ENCODE measurements around the gene UBE2J1. TPM values are rescaled to one million over a fixed set of nuclear protein-coding genes. Genes with fewer than 3 reads are reported as not detected.

Gene UBE2J1
- total RNA-seq, 1 experiment from 2014 or later: 23.3 TPM

GRCh38 chr6:89368107-89368506 lies 15.6 kb upstream of the UBE2J1 start:
- Histone ChIP-seq H3K36me3 (ENCODE audit: control insufficient read depth in 1 of 2, insufficient read depth in 2 of 2, low read length in 2 of 2) (no peaks in the 10 kb centered on the region), H4K20me1 (ENCODE audit: insufficient read depth) (peaks cover 6% of the 10 kb centered on the region; the same call in 1 of the 2 replicates), H2AFZ (ENCODE audit: low read depth, low read length, poor library complexity, severe bottlenecking) (no peak overlapping the region), H3K4me1 (ENCODE audit: control insufficient read depth in 1 of 2, insufficient read depth in 2 of 2, low read length in 2 of 2) (peaks cover 0 to 5% of the 10 kb centered on the region in 2 experiments; a peak in 2 of 4 replicates), H3K27ac (ENCODE audit: low read depth, low read length) (no peak overlapping the region), H3K27me3 (ENCODE audit: insufficient read depth, low read length) (no peaks in the 10 kb centered on the region), H3K79me2 (ENCODE audit: insufficient read depth, low read length) (no peaks in the 10 kb centered on the region), H3K9me2 (ENCODE audit: insufficient read depth) (no peaks in the 10 kb centered on the region), H3K4me2 (ENCODE audit: low read length) (no peak overlapping the region), H3K9ac (ENCODE audit: low read length) (no peak overlapping the region), H3K4me3 (replicated peaks in 1 of 2; ENCODE audit: low read depth in 1 of 2, low read length in 2 of 2) (no peak overlapping the region), H3K9me3 (ENCODE audit: control insufficient read depth in 1 of 2, insufficient read depth in 1 of 2, low read depth in 1 of 2, low read length in 2 of 2) (no peaks in the 10 kb centered on the region)
- no peak for TF ChIP-seq EZH2phosphoT487 (IDR thresholded peaks at IDR 0.05; ENCODE audit: borderline replicate concordance)
- peak; percentile 67 for TF ChIP-seq RAD21 (IDR thresholded peaks at IDR 0.05; ENCODE audit: low read depth)
- TF ChIP-seq CTCF (IDR thresholded peaks at IDR 0.05 in 2 of 3, conservative IDR thresholded peaks at IDR 0.05 in 1 of 3; ENCODE audit: borderline replicate concordance in 1 of 3, insufficient read depth in 1 of 3, low read depth in 2 of 3, low read length in 2 of 3): peak; percentile 73 to 91 (median 87)
- no peak for TF ChIP-seq YY1 (IDR thresholded peaks at IDR 0.05; ENCODE audit: extremely low read depth, insufficient replicate concordance, low read depth, low read length)
- ChIA-PET RAD21 (ENCODE audit: low non-redundant PET in 1 of 2, low total read pairs in 2 of 2, uncharacterized antibody in 2 of 2, unreplicated experiment in 2 of 2) (no interaction called here), CTCF (interaction anchor here (0.6 to 2.1 kb wide), 10 partner anchors 9 to 385 kb away, joined by 3 to 12 read pairs (median 4); no protein-coding TSS in a partner anchor), POLR2A (interaction anchor here (1.4 kb wide), 1 partner anchor 9 kb away, joined by 3 read pairs; no protein-coding TSS in a partner anchor)
- no peak for DNase-seq (ENCODE audit: low read depth, low spot score)
- peak; percentile 56; the same call in 1 of the 2 replicates for ATAC-seq
- intact Hi-C loops (cut with micrococcal nuclease): loop anchor here (2.0 to 5.0 kb wide), 4 partner anchors 85 to 1109 kb away; no protein-coding TSS in a partner anchor
- no TSS peak for BruUV-seq (replicated peaks)

- Histone ChIP-seq H2AFZ (ENCODE audit: low read depth, low read length, poor library complexity, severe bottlenecking) (no peak overlapping the region), H3K9ac (ENCODE audit: low read length) (no peak overlapping the region), H3K4me2 (ENCODE audit: low read length) (no peak overlapping the region), H3K9me2 (ENCODE audit: insufficient read depth) (no peaks in the 10 kb centered on the region), H3K27ac (ENCODE audit: low read depth, low read length) (no peak overlapping the region), H3K4me1 (ENCODE audit: control insufficient read depth in 1 of 2, insufficient read depth in 2 of 2, low read length in 2 of 2) (no peaks in the 10 kb centered on the region), H3K79me2 (ENCODE audit: insufficient read depth, low read length) (no peaks in the 10 kb centered on the region), H3K27me3 (ENCODE audit: insufficient read depth, low read length) (no peaks in the 10 kb centered on the region), H4K20me1 (ENCODE audit: insufficient read depth) (peaks cover 6% of the 10 kb centered on the region; the same call in 1 of the 2 replicates), H3K4me3 (replicated peaks in 1 of 2; ENCODE audit: low read depth in 1 of 2, low read length in 2 of 2) (no peak overlapping the region), H3K36me3 (ENCODE audit: control insufficient read depth in 1 of 2, insufficient read depth in 2 of 2, low read length in 2 of 2) (no peaks in the 10 kb centered on the region), H3K9me3 (ENCODE audit: control insufficient read depth in 1 of 2, insufficient read depth in 1 of 2, low read depth in 1 of 2, low read length in 2 of 2) (no peaks in the 10 kb centered on the region)
- no TSS peak for BruUV-seq (replicated peaks)
- intact Hi-C loops (cut with micrococcal nuclease): no loop called here
- no peak for ATAC-seq
- DNase-seq (ENCODE audit: low read depth, low spot score): no peak
- RAD21 ChIA-PET (ENCODE audit: low non-redundant PET in 1 of 2, low total read pairs in 2 of 2, uncharacterized antibody in 2 of 2, unreplicated experiment in 2 of 2): no interaction called here
- CTCF ChIA-PET: interaction anchor here (2.1 kb wide), 1 partner anchor 67 kb away, joined by 6 read pairs; no protein-coding TSS in a partner anchor
- POLR2A ChIA-PET: no interaction called here
- TF ChIP-seq JUND (IDR thresholded peaks at IDR 0.05) (no peak), POLR2AphosphoS5 (IDR thresholded peaks at IDR 0.05; ENCODE audit: low read depth, low read length) (no peak), FOSL1 (IDR thresholded peaks at IDR 0.05; ENCODE audit: low read depth) (no peak), CTCF (IDR thresholded peaks at IDR 0.05 in 2 of 3, conservative IDR thresholded peaks at IDR 0.05 in 1 of 3; ENCODE audit: borderline replicate concordance in 1 of 3, insufficient read depth in 1 of 3, low read depth in 2 of 3, low read length in 2 of 3) (no peak), ATF3 (IDR thresholded peaks at IDR 0.05) (no peak), TCF7L2 (IDR thresholded peaks at IDR 0.05; ENCODE audit: borderline replicate concordance, extremely low read depth, insufficient read depth, insufficient read length) (no peak), CEBPB (IDR thresholded peaks at IDR 0.05; ENCODE audit: low read depth) (no peak), EZH2 (IDR thresholded peaks at IDR 0.05) (no peak), SIN3A (IDR thresholded peaks at IDR 0.05; ENCODE audit: low read depth) (no peak), SRF (IDR thresholded peaks at IDR 0.05; ENCODE audit: low read depth) (no peak), EGR1 (IDR thresholded peaks at IDR 0.05; ENCODE audit: low read depth) (no peak), ZNF274 (IDR thresholded peaks at IDR 0.05; ENCODE audit: low read depth, low read length) (no peak), YY1 (IDR thresholded peaks at IDR 0.05; ENCODE audit: extremely low read depth, insufficient replicate concordance, low read depth, low read length) (no peak), ELF1 (IDR thresholded peaks at IDR 0.05; ENCODE audit: borderline replicate concordance, low read depth) (no peak), POLR2A (IDR thresholded peaks at IDR 0.05; ENCODE audit: borderline replicate concordance, extremely low read depth, insufficient read depth, insufficient read length) (no peak)
Observed at GRCh38 chr6:89364586-89364985, 12.1 kb upstream of the UBE2J1 start.
